ENCODE results near the gene MRFAP1.

The MRFAP1 gene

DNA sequence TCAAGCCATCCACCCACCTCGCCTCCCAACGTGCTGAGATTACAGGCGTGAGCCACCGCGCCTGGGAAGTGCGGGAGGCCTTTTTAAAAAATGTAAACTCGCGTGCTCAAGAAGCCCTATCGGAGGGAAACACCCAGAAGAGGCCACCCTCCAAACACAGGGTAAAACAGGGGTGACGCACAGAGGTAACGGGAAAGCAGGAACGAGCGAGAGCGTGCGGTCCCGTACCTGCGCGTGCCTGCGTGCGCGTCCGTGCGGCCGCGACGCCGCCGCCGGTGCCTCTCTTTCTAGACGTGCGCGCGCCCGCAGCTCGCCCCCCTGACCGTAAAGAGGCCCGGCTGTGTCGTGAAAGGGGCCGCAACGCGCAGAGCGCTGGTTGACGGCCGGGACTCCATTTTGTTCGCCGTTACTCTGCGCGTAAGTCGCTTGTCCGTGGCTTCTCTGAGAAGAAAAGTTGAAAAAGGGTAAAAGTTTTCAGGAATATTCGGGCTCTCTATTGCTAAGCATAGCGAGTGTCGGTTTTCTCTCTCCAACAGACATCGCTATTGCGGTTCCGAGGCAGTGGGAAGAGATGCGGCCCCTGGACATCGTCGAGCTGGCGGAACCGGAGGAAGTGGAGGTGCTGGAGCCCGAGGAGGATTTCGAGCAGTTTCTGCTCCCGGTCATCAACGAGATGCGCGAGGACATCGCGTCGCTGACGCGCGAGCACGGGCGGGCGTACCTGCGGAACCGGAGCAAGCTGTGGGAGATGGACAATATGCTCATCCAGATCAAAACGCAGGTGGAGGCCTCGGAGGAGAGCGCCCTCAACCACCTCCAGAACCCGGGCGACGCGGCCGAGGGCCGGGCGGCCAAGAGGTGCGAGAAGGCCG is at the start of gene MRFAP1:
Gene MRFAP1 (plus strand): TSS at position 394 of the 872 bp plus-strand sequence. CDS start 178 bp downstream, at position 572.
- peak; percentile 94 for DNase-seq

DNA sequence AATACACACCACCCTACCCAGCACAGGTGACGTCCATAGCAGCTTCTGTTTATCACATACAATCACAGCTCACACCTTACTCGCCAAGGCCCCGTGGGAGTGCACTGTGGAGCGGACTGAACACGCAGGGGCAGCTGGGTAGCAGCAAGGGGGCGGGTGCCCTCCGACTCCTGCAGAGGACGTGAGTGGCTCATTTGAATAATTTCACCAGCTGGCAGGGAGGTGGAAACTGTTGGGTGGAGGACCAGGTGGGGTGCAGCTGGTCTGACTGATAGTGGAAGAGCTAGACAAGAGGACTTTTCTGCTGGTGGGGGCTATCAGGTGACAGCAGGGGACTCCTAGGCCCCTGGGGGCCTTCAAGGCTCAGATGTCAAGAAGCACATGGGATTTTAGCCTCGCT is 49.2 kb upstream of the MRFAP1 start:
- no peak for DNase-seq

DNA sequence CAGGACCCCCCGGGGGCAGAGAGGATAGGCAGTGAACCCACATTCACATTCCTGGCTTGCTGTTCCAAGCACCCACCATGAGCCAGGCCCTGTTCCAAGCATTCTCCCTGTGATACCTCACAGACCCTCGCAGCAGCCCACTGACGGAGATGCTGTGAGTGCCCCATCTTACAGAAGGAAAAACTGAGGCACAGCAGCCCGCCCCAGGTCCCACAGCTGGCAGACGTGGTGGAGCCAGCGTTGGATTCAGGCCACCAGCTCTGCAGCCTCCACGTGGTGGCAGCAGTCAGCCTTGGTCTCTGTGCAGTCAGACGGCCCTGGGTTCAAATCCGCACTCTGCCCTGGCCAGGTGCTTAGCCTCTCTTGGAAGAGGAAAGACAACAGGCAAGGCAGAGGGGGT is 48.7 kb upstream of the MRFAP1 start:
- no peak for DNase-seq

DNA sequence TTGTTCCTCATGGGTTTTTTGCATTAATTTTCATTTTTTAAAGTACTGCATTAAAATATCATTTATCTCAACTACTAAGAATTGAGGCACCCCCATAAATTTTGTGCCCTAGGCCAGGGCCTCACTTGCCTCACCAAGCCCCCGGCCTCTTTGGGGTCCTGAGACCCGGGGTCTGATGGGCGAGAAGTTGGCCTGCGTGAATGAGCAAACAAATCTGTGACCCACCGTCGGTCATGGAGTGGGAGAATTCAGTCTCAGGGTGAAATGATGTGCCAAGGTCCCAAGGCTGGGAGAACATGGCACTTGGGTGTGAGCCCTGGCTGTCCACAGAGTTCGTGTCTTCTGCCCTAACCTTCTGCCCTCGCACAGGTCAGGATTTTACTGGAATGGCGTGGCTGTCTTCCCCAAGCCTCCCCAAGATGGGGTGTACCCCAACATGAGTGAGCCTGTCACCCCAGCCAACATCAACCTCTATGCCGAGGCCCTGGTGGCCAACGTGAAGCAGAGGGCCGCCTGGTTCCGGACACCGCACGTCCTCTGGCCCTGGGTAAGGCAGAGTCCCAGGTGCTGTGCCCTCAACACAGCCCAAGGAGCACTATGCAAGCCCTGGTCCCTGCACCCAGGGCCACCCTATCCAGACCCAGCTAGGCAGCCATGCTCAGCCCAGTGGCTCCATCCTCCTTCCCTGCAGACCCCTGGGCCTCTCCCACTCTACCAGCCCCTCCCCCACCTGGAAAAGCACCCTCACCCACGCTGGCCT is 47.5 kb upstream of the MRFAP1 start:
- DNase-seq: no peak

DNA sequence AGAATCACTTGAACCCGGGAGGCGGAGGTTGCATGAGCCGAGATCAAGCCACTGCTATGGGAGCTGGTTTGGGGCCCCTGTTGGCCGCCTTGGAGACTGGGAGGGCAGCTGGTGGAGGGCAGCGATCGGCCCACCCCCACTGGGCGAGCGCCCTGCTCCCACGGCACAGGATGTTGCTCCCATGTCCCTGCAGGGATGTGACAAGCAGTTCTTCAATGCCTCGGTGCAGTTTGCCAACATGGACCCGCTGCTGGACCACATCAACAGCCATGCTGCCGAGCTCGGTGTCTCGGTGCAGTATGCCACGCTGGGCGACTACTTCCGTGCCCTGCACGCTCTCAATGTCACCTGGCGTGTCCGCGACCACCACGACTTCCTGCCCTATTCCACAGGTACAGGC is 46.1 kb upstream of the MRFAP1 start:
- no peak for DNase-seq

DNA sequence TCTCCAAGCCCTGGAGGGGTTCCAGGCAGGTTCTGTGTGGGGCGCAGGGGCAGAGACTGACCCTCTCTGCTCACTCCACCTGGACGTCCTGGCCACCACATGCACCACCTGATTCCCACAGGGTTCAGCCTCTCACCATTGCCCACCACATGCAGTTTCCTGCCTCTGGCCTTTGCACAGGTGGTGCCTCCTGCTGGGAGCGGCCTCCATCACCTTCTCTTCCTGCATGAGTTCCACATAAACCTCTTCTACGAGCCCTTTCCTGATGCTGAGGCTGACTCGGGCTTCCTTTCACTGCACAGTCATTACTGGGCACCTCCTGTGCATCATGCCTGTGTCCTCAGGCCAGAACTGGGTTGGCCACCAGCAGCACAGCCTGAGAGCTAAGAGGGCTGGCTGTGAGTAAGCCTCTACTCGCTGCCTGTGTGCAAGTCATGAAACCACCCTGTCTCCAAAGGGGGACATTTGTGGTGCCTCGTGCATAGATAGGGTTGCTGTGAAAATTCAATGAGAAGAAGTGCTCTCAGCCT is 45.6 kb upstream of the MRFAP1 start:
- DNase-seq: no peak

DNA sequence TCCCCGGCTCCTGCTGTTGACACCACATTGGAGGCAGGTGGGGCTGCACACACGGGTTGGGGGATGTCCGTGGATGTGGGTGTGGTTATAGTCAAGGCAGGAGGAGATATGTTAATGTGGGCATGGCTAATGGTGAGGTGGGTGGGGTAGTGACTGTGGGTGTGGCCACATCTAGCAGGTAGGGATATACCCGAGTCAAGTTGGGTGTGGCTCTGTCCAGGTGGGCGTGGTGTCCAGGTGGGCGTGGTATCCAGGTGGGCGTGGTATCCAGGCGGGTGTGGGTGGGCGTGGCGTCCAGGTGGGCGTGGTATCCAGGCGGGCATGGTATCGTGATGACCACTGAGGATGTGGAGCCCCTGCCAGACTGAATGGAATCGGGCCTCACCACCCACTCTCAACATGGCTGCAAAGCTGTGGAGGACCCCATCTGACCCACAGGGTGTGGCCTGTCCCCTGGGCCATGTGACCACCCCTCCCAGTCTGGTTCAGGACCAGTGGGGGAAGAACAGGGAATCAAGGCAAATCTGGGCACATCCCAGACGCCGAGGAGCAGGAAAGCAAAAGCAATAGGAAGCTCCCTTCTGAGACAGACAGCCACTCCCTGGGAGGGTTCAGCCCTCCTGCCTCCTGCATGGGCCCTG is 44.5 kb upstream of the MRFAP1 start:
- no peak for DNase-seq

DNA sequence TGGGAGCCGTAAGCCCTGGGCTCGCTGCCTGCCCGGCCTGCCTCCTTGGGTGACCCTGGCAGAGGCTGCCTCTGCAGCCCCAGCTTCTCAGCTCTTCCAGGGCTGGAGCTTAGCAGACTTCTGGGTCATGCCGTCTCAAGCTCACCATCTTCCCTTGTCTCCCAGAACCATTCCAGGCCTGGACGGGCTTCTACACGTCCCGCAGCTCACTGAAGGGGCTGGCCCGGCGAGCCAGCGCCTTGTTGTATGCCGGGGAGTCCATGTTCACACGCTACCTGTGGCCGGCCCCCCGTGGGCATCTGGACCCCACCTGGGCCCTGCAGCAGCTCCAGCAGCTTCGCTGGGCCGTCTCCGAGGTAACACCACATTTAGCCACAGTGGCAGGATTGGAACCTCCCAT is 43.5 kb upstream of the MRFAP1 start:
- DNase-seq: no peak

DNA sequence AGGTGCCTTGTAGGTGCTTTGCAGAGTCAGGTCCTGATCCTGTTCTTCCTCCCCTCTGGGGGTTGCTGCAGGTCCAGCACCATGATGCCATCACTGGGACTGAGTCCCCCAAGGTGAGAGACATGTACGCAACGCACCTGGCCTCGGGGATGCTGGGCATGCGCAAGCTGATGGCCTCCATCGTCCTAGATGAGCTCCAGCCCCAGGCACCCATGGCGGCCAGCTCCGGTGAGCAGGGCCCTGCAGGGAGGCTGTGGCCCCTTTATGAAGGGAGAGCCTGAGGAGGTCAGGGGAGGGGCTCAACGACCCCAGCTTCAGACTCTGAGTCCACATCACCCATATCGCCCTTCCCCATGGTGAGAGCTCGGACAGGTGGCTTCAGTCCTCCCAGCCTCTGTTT is 42.4 kb upstream of the MRFAP1 start:
- DNase-seq: no peak

DNA sequence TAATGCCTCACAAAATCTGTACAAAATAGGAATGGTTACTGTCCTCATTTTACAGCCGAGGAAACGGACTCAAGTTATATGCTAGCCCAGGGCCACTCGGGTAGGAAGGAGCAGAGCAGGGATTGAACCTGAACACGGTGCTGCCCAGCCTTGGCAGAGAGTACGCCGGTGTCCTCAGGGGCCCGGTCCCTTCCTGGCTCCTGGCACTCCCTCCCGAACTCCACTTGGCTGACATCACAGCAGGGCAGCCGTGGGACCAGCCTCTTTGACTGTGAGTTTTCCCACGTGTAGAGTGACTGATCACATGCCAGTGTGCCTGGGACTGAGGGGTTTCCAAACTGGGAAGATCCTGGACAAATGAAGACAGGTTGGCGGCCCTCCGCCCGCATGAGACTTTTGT is 41.8 kb upstream of the MRFAP1 start:
- no peak for DNase-seq

DNA sequence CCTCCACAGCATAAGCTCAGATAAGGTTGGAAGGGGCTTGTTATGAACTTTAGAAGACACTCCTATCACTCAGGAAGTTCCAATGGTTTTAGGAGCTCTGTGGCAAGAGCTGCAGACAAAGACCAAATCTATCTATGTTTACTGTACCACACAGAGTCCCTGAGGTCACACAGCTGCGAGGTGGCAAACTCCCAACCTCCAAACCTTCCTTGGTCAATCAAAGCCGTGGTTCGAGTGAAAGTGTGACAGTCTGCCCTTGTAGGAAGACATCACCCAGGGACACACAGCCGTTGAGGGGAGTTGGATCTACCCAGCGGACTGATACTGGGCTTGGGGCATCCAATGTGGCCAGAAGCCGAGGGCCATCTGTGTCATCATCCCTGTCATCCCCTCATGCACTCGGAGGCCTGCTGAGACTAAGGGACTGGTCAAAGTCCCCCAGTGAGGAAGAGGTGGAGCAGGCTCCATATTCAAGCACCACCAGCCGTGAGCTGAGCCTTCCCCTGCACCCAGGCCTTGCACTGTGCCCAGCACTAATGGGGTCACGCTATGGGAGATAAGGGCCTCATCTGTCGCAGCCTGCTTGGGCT is 38.7 kb upstream of the MRFAP1 start:
- DNase-seq: no peak

DNA sequence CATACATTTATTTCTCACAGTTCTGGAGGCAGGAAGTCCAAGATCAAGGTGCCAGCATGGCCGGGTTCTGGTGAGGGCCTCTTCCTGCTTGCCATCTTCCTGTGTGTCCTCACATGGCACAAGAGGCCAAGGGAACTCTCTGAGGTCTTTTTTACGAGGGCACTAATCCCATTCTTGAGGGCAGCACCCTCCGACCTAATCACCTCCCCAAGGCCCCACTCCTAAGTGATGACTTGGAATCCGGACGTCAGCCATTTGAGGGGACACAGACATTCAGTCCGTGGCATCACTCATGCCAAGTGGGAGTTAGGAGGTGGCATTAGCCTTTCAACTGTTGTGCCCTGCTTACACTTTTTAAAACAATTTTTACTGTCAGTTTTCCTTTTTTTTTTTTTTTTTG is 38.2 kb upstream of the MRFAP1 start:
- DNase-seq: no peak

DNA sequence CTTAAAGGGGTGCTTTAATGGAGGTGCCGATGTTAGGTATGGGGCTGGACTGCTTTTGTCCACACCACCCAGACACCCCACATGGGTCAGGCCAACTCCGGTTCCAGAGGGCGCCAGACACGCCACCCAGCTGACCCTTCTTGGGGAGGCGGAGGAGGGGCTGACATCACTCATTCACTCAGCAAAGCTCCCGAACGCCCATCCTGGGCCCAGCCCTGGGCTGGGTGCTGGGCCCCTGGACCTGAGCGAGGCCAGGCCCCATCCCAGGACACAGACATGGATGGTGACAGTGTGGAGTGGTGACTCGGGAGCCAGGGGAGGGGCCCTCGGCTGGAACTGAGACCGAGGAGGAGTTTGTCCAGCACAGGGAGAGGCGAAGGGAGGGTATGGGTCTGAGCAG is 37.4 kb upstream of the MRFAP1 start:
- no peak for DNase-seq

DNA sequence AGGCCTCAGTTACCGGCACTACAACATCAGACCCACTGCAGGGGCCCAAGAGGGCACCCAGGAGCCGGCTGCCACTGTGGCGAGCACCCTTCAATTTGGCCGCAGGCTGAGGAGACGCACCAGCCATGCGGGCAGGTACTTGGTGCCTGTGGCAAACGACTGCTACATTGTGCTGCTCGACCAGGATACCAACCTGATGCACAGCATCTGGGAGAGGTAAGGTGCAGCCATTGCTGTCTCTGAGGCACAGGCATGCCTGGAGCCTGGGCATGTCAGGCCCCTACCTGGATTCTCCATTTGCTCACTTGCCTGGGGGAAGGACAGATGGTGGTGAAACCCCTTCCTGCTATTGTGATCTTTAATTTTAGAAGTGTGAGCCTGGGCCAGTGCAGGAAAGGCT is 35.4 kb upstream of the MRFAP1 start:
- no peak for DNase-seq

DNA sequence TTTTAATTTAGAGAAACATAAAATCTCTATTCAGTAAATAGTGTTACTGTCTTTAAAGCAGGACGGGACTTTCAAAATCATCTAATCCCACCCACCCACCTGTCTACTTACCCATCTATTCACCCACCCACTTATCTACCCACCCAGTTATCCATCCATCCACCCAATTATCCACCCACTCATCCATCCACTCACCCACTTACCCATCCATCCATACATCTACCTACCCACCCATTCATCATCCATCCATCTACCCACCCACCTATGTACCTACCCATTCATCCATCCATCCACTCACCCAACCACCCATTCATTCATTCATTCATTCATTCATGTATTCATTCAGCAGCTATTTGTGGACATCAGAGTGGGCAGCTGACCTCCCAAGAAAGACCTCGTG is 34.9 kb upstream of the MRFAP1 start:
- DNase-seq: no peak

DNA sequence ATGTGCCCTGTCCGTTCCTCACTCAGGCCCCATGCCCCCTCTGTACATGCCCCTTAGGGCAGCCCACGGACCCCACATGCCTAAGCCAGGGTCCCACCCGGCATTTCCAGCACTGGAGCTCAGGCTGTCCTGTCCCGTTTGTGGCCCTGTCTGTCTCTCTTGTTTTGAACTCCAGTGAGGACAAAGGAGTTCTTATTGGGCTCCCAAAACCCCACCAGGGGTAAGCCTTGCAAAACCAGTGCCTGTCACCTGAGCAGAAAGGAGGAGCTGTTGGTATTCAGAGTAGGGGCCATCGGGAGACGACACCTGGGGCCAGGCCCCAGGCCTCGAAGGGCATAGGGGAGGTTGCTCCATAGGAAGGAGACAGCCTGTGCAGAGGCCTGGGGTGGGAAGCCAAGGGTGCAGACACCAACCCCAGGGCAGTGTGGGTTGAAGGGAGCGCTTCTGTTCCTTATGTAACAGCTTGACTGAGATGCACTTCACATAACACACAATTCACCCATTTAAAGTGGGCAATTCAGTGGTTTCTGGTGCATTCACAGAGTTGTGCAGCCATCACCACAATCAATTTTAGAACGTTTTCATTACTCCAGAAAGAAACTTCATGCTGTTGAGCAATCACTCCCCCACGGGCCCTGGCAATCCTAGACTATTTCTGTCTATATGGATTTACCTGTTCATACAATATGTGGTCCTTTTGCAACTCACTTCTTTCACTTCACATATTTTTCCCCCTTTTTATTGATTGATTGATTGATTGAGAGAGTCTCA is 33.8 kb upstream of the MRFAP1 start:
- DNase-seq: no peak

DNA sequence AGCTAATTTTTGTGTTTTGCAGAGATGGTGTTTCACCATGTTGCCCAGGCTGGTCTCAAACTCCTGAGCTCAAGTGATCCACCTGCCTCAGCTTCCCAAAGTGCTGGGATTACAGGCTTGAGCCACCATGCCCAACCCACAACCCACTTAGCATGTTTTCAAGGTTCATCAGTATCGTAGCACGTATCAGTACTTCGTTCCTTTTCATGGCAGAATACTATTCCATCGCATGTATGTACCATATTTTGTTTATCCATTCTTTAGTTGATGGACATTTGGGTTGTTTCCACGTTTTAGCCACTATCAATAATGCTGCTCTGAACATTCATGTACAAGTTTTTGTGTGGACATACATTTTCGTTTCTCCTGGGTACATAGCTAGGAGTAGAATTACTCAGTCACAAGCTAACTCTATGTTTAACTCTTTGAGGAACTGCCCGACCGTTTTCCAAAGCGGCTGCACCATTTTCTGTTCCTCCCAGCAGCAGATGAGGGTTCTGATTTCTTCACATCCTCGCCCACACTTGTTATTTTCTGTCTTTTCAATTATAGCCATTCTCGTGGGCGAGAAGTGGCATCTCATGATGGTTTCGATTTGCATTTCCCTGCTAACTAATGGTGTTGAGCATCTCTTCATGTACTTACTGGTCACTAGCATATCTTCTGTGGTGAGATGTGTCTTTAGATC is 33.0 kb upstream of the MRFAP1 start:
- no peak for DNase-seq

DNA sequence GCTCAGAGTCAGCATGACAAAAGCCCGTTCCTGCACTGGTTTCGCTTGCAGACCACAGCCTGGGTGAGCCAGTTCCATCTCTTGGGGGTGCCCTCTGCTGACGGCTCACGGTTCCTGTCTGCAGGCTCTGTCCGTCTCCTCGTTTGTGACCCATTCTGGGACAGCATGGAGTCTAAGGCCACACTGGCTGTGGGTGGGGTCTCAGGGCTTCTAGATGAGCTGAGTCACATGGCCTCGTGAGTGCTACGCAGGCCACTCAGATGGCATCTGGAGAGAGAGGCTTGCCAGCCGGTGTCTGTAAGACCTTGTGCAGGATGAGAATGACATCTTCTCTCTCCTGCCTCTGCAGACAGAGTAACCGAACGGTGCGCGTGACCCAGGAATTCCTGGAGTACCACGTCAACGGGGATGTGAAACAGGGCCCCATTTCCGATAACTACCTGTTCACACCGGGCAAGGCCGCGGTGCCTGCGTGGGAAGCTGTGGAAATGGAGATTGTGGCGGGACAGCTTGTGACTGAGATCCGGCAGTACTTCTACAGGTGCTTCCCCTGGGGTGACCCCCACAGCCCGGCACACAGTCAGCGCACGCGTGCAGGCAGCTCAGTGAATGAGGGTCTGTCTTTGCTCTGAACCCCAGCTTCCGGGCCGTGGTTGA is 31.6 kb upstream of the MRFAP1 start:
- peak; percentile 32 for DNase-seq

DNA sequence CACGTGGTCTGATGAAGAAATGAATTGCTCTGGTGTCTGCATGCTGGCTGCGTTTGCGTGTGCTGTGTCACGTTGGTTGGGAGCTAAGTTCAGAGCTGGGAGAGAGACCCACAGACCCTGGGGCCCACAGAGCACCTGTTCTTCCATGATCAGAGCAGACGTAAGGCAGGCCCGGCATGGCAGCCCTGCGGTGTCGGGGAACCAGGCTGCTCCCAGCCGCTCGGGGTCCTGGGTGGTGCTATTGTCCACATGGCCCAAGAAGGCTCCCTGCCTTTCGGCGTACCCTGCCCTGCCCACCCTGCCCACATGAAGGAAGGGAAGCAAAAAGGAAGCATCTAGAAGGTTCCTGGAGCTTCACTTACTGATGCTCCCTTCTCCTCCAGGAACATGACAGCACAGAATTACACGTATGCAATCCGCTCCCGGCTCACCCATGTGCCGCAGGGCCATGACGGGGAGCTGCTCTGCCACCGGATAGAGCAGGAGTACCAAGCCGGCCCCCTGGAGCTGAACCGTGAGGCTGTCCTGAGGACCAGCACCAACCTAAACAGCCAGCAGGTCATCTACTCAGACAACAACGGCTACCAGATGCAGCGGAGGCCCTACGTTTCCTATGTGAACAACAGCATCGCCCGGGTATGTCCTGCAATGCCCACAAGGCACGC is 30.9 kb upstream of the MRFAP1 start:
- no peak for DNase-seq

DNA sequence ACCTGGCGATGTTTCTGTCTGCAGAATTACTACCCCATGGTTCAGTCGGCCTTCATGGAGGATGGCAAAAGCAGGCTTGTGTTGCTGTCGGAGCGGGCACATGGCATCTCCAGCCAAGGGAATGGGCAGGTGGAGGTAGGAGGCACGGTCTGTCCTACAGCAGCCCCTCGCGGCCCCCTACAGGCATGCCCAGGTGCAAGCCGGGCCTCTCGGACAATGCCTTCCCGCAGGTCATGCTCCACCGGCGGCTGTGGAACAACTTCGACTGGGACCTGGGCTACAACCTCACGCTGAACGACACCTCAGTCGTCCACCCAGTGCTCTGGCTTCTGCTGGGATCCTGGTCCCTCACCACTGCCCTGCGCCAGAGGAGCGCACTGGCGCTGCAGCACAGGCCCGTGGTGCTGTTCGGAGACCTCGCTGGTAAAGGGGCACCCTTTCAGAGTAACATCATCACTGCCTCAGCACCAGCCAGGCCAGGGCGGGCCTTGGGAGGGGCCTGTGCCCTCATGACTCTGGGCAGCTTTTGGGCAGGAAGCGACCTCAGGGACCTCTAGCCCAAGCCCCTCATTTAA is 29.5 kb upstream of the MRFAP1 start:
- DNase-seq: no peak

All from stimulated activated CD8-positive, alpha-beta memory T cell treated with anti-CD3 and anti-CD28 coated beads, Interleukin-4, amount 100 ng/mL, for 48 hours (primary cell).